PC-9 (cell line): ENCODE data around the gene CEP162. TPM values are rescaled to one million over a fixed set of nuclear protein-coding genes. Genes with fewer than 3 reads are reported as not detected.

ENCODE experiments used
- BruUV-seq: library from RNA; stranded (reverse); fragments of 400-500 nt; replicated peaks from 2 replicates; lab custom pipeline; 2021; lab: Mats Ljungman, UMichigan
- CTCF ChIA-PET: fragments of 300-600 bp; sonication (Branson Sonifier 250); formaldehyde crosslinking; loops from one replicate; lab custom pipeline; 2022; ENCODE audit warnings: antibody characterized with exemption; lab: Charles Lee
- POLR2A ChIA-PET: fragments of 300-600 bp; sonication (Branson Sonifier 250); formaldehyde crosslinking; loops from one replicate; lab custom pipeline; 2022; ENCODE audit warnings: antibody characterized with exemption; ENCODE audit not compliant: unreplicated experiment; lab: Charles Lee
- DNase-seq, 2 experiments: peaks; one replicate each; pipeline versions ENCODE4 v3.0.0 to v3.0.0-alpha.2; 2015 to 2022; ENCODE audit warnings: mixed read lengths in 1 of 2
- H2AFZ ChIP-seq: fragments of 200-600 bp; sonication (generic); 2 replicates; pipeline ENCODE4 v1.8.1; 2017; ENCODE audit warnings: antibody characterized with exemption
- H3F3A ChIP-seq: fragments of 200-600 bp; sonication (generic); 2 replicates; pipeline ENCODE4 v1.8.1; 2017; ENCODE audit warnings: antibody characterized with exemption, mild to moderate bottlenecking, low read depth; ENCODE audit not compliant: insufficient read depth
- H3K27ac ChIP-seq: fragments of 200-600 bp; sonication (generic); 2 replicates; pipeline ENCODE4 v1.6.1; 2016; ENCODE audit warnings: mixed run types
- H3K27me3 ChIP-seq: fragments of 200-600 bp; sonication (generic); 2 replicates; pipeline ENCODE4 v1.6.1; 2016; ENCODE audit warnings: low read depth, mixed run types; ENCODE audit not compliant: insufficient read depth
- H3K36me3 ChIP-seq: fragments of 200-600 bp; sonication (generic); 2 replicates; pipeline ENCODE4 v1.6.1; 2016; ENCODE audit warnings: low read depth, mixed run types
- H3K4me1 ChIP-seq: fragments of 200-600 bp; sonication (generic); replicated peaks from 2 replicates; pipeline ENCODE4 v1.6.1; 2016; ENCODE audit warnings: mixed run types; ENCODE audit not compliant: insufficient read depth
- H3K4me2 ChIP-seq: fragments of 200-600 bp; sonication (generic); 2 replicates; pipeline ENCODE4 v1.6.1; 2017; ENCODE audit warnings: mixed run types
- H3K4me3 ChIP-seq: fragments of 200-600 bp; sonication (generic); 2 replicates; pipeline ENCODE4 v1.6.1; 2016; ENCODE audit warnings: mixed run types
- H3K79me2 ChIP-seq: fragments of 200-600 bp; sonication (generic); 2 replicates; pipeline ENCODE4 v1.6.1; 2017; ENCODE audit warnings: low read depth, mixed run types
- H3K9me2 ChIP-seq: fragments of 200-600 bp; sonication (generic); 2 replicates; pipeline ENCODE4 v1.8.1; 2017; ENCODE audit warnings: mild to moderate bottlenecking; ENCODE audit not compliant: insufficient read depth
- H3K9me3 ChIP-seq: fragments of 200-600 bp; sonication (generic); 2 replicates; pipeline ENCODE4 v1.8.1; 2016; ENCODE audit warnings: low read depth; ENCODE audit not compliant: insufficient read depth
- H4K20me1 ChIP-seq: fragments of 200-600 bp; sonication (generic); 2 replicates; pipeline ENCODE4 v1.8.1; 2017; ENCODE audit not compliant: insufficient read depth
- EZH2 ChIP-seq: fragments of 200-600 bp; sonication (generic); IDR thresholded peaks from 2 replicates; pipeline ENCODE4 v1.8.0; 2017; ENCODE audit warnings: antibody characterized with exemption, low read depth
- intact Hi-C: fragments of 100-400 bp; cut with micrococcal nuclease; formaldehyde crosslinking; loops from one replicate; pipeline ENCODE4 v1.10.0; 2022; ENCODE audit not compliant: unreplicated experiment
- total RNA-seq: library from RNA; stranded (reverse); gene quantifications from 2 replicates; pipeline ENCODE4 v1.2.3, GENCODE V29; 2021
- TF ChIP-seq, protein P1 (sequence below): fragments of 200-600 bp; sonication (generic); conservative IDR thresholded peaks from 2 replicates; pipeline ENCODE4 v1.6.1; 2017; ENCODE audit warnings: mixed run types, antibody characterized with exemption, mild to moderate bottlenecking, moderate library complexity

The CEP162 gene
- total RNA-seq, 1 experiment from 2014 or later: 5.8 TPM

DNA sequence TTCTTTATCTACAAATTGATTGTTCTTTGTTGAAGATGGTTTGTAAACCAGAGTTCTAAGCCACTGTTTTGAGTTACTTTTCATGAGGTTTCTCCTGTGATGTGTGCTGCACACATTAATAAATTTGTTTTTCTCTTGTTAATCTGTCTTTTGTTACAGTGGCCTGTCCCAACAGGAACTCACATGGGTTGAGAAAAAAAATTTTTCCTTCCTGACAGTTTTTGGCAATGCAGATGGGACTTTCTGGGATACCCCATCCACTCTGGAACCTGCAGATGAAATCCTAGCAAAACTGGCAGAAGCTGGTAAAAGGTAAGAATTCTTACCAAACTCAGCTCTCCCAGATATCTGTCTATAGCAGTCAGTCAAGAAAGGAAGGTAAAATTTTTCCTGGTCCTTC is 88.1 kb downstream of the CEP162 start:
- Histone ChIP-seq H3K79me2 (no peaks in the 10 kb centered on the region), H2AFZ (no peak overlapping the region), H3K9me3 (no peaks in the 10 kb centered on the region), H3K4me1 (no peaks in the 10 kb centered on the region), H3K27ac (no peak overlapping the region), H3K4me3 (no peak overlapping the region), H3F3A (no peaks in the 10 kb centered on the region), H3K36me3 (no peaks in the 10 kb centered on the region), H3K4me2 (no peak overlapping the region), H3K9me2 (no peaks in the 10 kb centered on the region), H3K27me3 (no peaks in the 10 kb centered on the region), H4K20me1 (no peaks in the 10 kb centered on the region)
- intact Hi-C loops: no loop called here
- TF ChIP-seq EZH2: no peak
- TF ChIP-seq, protein P1, sequence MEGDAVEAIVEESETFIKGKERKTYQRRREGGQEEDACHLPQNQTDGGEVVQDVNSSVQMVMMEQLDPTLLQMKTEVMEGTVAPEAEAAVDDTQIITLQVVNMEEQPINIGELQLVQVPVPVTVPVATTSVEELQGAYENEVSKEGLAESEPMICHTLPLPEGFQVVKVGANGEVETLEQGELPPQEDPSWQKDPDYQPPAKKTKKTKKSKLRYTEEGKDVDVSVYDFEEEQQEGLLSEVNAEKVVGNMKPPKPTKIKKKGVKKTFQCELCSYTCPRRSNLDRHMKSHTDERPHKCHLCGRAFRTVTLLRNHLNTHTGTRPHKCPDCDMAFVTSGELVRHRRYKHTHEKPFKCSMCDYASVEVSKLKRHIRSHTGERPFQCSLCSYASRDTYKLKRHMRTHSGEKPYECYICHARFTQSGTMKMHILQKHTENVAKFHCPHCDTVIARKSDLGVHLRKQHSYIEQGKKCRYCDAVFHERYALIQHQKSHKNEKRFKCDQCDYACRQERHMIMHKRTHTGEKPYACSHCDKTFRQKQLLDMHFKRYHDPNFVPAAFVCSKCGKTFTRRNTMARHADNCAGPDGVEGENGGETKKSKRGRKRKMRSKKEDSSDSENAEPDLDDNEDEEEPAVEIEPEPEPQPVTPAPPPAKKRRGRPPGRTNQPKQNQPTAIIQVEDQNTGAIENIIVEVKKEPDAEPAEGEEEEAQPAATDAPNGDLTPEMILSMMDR: no peak
- CTCF ChIA-PET: no interaction called here
- DNase-seq: no peak
- POLR2A ChIA-PET: no interaction called here
- no TSS peak for BruUV-seq

DNA sequence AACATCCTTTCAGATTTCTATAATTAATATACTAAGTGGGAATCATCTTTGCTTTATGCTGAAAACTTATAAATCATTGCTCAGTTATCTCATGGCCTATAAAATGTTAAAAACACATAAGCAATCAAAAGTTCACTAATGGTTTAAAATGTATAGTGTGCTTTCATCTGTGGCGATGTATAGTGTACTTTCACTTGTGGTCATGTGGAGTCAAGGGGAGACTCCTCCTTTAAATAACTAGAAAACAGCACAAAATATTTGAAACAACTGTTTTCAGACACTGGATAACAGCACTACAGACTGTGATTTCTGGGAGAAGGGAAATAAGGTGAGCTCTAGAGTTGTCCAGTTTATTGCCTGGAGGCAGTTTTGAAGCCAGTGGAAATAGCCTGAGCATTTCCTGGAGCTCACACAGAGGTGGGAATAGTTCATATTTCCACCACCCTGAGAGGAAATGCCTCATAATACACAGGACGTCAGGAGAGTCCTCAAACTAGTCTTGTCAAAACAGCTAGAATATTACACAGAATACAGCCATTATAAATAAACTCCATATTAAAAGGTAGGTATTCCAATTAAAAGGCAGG is 89.4 kb downstream of the CEP162 start:
- no peaks in the 10 kb centered on the region for H4K20me1 ChIP-seq
- no TSS peak for BruUV-seq
- no peaks in the 10 kb centered on the region for H3K4me1 ChIP-seq
- no peaks in the 10 kb centered on the region for H3F3A ChIP-seq
- intact Hi-C loops: no loop called here
- no peak overlapping the region for H3K4me2 ChIP-seq
- ChIA-PET CTCF (no interaction called here), POLR2A (interaction anchor here (0.7 kb wide), 1 partner anchor 1625 kb away, joined by 5 read pairs; no protein-coding TSS in a partner anchor)
- no peaks in the 10 kb centered on the region for H3K36me3 ChIP-seq
- no peaks in the 10 kb centered on the region for H3K9me3 ChIP-seq
- DNase-seq: no peak
- no peaks in the 10 kb centered on the region for H3K27me3 ChIP-seq
- no peaks in the 10 kb centered on the region for H3K9me2 ChIP-seq
- H2AFZ ChIP-seq: no peak overlapping the region
- no peaks in the 10 kb centered on the region for H3K79me2 ChIP-seq
- no peak overlapping the region for H3K27ac ChIP-seq
- H3K4me3 ChIP-seq: no peak overlapping the region
- TF ChIP-seq, protein P1: no peak
- no peak for TF ChIP-seq EZH2

DNA sequence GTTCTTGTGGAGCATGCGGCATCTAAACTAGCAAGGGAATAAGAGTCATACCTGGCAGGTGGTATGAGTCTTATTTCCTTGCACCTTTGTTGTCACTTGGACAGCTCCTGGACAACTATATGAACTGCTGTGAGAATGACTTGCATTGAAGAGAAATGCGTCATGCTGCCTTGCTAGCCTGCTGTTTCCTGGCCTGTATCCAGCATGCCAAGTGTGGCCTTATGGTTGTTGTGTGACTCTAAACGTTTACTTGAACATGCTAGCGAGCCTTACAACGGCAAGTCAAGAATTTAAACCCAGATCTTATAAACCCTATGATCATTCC is 90.4 kb downstream of the CEP162 start:
- no peaks in the 10 kb centered on the region for H3K27me3 ChIP-seq
- no peaks in the 10 kb centered on the region for H3K9me3 ChIP-seq
- no peaks in the 10 kb centered on the region for H3K9me2 ChIP-seq
- TF ChIP-seq, protein P1: no peak
- TF ChIP-seq EZH2: no peak
- CTCF ChIA-PET: no interaction called here
- no peak overlapping the region for H3K27ac ChIP-seq
- H3K79me2 ChIP-seq: no peaks in the 10 kb centered on the region
- BruUV-seq: no TSS peak
- H3K36me3 ChIP-seq: no peaks in the 10 kb centered on the region
- H3K4me3 ChIP-seq: no peak overlapping the region
- no peaks in the 10 kb centered on the region for H4K20me1 ChIP-seq
- no peak overlapping the region for H3K4me2 ChIP-seq
- H2AFZ ChIP-seq: no peak overlapping the region
- no peaks in the 10 kb centered on the region for H3F3A ChIP-seq
- no peaks in the 10 kb centered on the region for H3K4me1 ChIP-seq
- POLR2A ChIA-PET: no interaction called here
- intact Hi-C loops: no loop called here
- no peak for DNase-seq
